ENCODE results near the gene CCDC169.

The CCDC169 gene

DNA sequence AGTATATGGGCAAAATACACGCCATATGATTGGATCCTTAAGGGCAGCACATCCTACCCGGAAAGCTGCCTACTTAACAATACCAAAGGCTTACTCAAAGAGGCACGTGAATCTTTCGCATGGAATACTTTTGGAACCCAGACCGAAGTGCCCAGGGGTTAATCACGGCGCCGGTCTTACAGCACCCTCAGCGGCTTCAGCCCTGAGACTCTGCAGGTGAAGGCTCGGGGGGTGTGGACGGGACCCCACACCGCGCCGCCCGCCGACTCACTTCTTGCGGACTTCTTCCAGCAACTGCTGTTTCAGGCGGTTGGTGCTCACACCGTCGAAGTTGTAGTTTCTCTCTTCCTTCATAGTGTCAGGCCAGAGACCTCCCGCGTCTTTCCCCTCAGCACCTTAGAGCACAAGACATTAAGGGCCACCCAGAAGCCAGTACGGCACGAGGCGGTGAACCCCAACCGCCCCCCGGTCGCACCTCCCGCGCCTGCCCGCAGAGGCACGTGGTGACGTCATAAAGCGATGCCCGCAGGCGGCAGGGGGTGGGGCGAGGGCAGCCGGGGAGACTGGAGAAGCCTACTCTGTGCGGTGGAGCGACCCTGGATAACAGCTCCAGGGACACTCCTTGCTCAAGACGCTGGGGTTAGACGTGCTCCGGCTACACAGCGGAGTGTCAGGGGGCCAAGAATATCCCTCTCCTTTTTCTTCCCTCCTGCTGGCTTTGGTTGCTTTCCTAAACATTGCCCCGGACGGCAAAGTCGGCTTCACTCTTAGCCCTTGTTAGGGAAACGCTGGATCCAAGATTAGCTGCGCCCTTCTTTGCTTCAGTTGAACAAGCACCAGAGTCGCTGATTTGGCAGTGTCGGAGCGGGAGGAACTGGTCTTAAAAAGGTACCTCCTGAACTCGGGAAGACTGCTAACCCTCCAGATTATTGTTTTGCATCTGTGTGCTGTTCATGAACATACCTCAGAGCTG lies at the start of gene CCDC169:
Gene CCDC169, minus strand, starts transcription at position 449 of the 973 bp plus-strand sequence. Its CDS starts 95 bp downstream, at position 354.
- DNase-seq (ENCODE audit: low read depth) = peak; percentile 58
- TF ChIP-seq CTCF (IDR thresholded peaks at IDR 0.05; ENCODE audit: low read length, missing control alignments) = no peak
- peak within 1 kb of the TSS; percentile 74 for H3K4me3 ChIP-seq (replicated peaks; ENCODE audit: low read depth, low read length)

DNA sequence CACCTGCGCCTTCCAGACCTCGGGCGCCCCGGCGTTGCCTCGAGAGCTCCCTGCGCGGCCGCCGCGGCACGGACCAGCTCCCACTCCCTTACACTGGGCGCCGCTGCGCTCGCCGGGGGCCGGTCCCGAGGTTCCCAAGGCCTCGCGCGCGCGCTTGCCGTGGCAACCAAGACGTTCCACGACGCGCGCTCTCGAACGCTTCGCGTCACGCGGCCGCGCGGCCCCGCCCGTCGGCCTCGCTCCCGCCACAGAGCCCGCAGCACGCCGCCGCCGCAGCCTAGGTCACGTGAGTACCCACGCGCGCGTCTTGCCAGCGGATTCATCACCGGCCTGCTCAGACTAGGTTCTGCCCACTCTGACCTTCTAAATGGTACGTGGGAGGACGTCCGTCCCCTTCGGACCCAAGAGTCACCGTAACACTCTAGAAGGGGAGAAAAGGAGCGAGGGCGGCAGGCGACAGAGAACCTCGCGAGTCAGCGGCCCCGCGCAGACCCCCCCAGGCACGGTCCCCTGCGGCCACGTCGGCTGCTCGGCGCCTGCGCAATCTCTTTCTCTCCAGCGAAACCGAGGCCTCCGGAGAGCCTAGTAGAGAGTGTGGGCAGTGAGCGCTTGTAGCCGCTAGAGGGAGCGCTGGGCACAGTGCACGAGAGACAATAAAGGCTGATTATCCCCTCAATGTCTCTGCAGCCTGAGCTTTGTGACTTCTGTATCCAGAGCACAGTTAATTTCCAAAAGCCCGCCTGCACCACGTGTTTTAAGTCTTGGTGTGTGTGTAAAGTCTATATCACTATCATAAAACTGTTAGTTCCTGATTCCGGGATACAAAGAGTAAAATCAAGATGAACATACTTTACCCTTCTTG lies 48.8 kb upstream of the CCDC169 start, which contains the start of gene SPART:
Gene SPART, minus strand, starts transcription at position 173 of the 862 bp plus-strand sequence. CDS start 10,564 bp downstream, outside the sequence.
- TF ChIP-seq CTCF (IDR thresholded peaks at IDR 0.05; ENCODE audit: low read length, missing control alignments) = peak; percentile 92
- DNase-seq (ENCODE audit: low read depth) = peak; percentile 94
- H3K4me3 ChIP-seq (replicated peaks; ENCODE audit: low read depth, low read length) = peak within 1 kb of the TSS; percentile 92

- peak overlapping the region; percentile 92 for H3K4me3 ChIP-seq (replicated peaks; ENCODE audit: low read depth, low read length)
- peak; percentile 94 for DNase-seq (ENCODE audit: low read depth)
- no peak for TF ChIP-seq CTCF (IDR thresholded peaks at IDR 0.05; ENCODE audit: low read length, missing control alignments)
Observed at GRCh38 chr13:36345438-36346221, 48.0 kb upstream of the CCDC169 start.

- peak; percentile 34 for DNase-seq (ENCODE audit: low read depth)
- no peak for TF ChIP-seq CTCF (IDR thresholded peaks at IDR 0.05; ENCODE audit: low read length, missing control alignments)
- peak overlapping the region; percentile 92 for H3K4me3 ChIP-seq (replicated peaks; ENCODE audit: low read depth, low read length)
Observed at GRCh38 chr13:36344886-36345437, 47.3 kb upstream of the CCDC169 start.

DNA sequence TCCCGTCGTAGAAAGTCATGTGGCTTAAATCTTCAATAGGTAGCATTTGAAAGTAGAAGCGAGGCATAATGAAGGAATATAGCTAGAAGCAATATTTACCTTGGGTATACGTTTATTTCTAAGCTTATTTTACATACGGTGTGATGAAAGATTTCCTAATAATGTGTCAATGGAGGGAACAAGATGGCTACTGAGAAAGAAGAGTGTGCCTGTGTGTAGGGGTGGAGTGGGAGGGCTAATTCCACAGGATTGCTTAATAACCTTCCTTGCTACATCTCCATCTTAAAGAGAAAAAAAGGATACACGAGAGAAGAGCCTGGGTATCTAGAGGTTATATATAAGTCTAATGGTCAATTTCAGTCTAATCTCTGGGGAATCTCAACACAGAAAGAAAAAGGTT lies 46.6 kb upstream of the CCDC169 start:
- TF ChIP-seq CTCF (IDR thresholded peaks at IDR 0.05; ENCODE audit: low read length, missing control alignments) = no peak
- DNase-seq (ENCODE audit: low read depth) = peak; percentile 88
- peak overlapping the region; percentile 92 for H3K4me3 ChIP-seq (replicated peaks; ENCODE audit: low read depth, low read length)

GRCh38 chr13:36343766-36344165 lies 46.2 kb upstream of the CCDC169 start:
- DNase-seq (ENCODE audit: low read depth) = no peak
- TF ChIP-seq CTCF (IDR thresholded peaks at IDR 0.05; ENCODE audit: low read length, missing control alignments) = no peak
- peak overlapping the region; percentile 92 for H3K4me3 ChIP-seq (replicated peaks; ENCODE audit: low read depth, low read length)
